ENCODE results near the gene AKAP6.
A peak's percentile ranks its signal among the peaks of the same experiment; 100 is the strongest.

Gene AKAP6

GRCh38 chr14:32330351-32331111 lies 1.4 kb downstream of the AKAP6 start:
- DNase-seq (ENCODE audit: low read depth in 2 of 3, low spot score in 1 of 3), result no peak

- no peak for DNase-seq (ENCODE audit: low read depth in 2 of 3, low spot score in 1 of 3)
Measured at GRCh38 chr14:32331206-32331605, 2.1 kb downstream of the AKAP6 start.

GRCh38 chr14:32332415-32333316 lies 3.6 kb downstream of the AKAP6 start:
- peak in 1 of 3 donors; percentile 1 for DNase-seq (ENCODE audit: low read depth in 2 of 3, low spot score in 1 of 3)

GRCh38 chr14:32336702-32337101 lies 7.6 kb downstream of the AKAP6 start:
- DNase-seq (ENCODE audit: low read depth in 2 of 3, low spot score in 1 of 3), result no peak

- no peak for DNase-seq (ENCODE audit: low read depth in 2 of 3, low spot score in 1 of 3)
Measured at GRCh38 chr14:32337759-32338158, 8.7 kb downstream of the AKAP6 start.

DNA sequence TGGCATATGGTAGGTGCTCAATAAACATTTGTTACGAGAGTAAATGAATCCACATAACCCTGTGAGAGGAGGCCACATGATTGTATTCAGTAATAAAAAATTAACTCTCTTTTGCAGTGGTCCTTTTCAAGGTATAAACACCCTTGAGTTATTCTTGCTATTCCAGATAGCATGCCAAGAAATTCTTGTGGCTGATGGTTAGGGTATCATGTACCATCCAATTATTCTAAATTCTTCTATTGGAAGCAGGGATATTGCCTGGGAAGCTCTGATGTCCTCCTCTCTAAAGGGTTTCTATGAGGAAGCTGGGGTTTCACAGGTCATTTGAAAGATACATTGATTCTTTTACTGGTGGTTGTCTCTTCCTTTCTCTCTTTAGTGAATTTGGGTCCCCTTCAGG lies 10.1 kb downstream of the AKAP6 start:
- no peak for DNase-seq (ENCODE audit: low read depth in 2 of 3, low spot score in 1 of 3)

- DNase-seq (ENCODE audit: low read depth in 2 of 3, low spot score in 1 of 3), result no peak
Measured at GRCh38 chr14:32341947-32342846, 13.1 kb downstream of the AKAP6 start.

- no peak for DNase-seq (ENCODE audit: low read depth in 2 of 3, low spot score in 1 of 3)
Measured at GRCh38 chr14:32342847-32343194, 13.7 kb downstream of the AKAP6 start.

- DNase-seq (ENCODE audit: low read depth in 2 of 3, low spot score in 1 of 3), result no peak
Measured at GRCh38 chr14:32343926-32344430, 14.9 kb downstream of the AKAP6 start.

- DNase-seq (ENCODE audit: low read depth in 2 of 3, low spot score in 1 of 3), result no peak
Measured at GRCh38 chr14:32345311-32345791, 16.3 kb downstream of the AKAP6 start.

DNA sequence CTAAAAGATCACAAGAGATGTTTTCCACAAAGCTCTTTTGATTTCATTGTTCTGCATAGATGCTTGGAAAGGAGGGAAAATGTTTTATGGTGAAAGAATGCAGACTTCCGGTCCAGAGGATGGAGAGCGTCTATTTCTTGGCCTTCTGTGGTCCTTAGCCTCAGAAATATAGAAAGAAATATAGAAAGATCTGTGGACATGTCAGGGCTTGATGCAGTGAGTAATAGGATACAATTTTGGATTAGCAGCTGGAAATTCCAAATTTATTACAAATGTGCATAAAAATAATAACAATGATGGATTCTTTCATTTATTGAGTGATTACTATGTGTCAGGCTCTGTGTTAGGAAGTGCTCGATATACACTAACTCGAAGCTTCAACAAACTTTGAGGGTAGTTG lies 20.2 kb downstream of the AKAP6 start:
- DNase-seq (ENCODE audit: low read depth in 2 of 3, low spot score in 1 of 3), result no peak

DNA sequence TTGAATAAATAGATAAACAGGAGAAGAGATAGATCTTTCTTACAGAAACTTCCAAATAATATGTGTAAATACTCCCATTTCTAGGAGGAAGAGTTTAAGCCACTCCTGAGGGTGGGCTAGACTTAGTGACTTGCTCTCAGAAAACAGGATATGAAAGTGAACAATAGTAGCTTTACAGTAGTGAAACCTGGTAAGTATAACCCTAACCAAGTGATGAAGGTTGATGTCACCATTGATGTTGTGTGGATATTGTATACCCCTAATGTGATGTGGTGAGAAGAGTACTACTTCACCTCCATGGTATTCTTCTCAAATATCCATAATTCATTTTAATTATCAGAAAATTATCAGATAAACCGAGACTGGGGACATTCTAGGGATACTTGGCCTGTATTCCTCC lies 20.9 kb downstream of the AKAP6 start:
- no peak for DNase-seq (ENCODE audit: low read depth in 2 of 3, low spot score in 1 of 3)

- no peak for DNase-seq (ENCODE audit: low read depth in 2 of 3, low spot score in 1 of 3)
Measured at GRCh38 chr14:32352631-32353030, 23.5 kb downstream of the AKAP6 start.

GRCh38 chr14:32354716-32355115 lies 25.6 kb downstream of the AKAP6 start:
- DNase-seq (ENCODE audit: low read depth in 2 of 3, low spot score in 1 of 3), result no peak

DNA sequence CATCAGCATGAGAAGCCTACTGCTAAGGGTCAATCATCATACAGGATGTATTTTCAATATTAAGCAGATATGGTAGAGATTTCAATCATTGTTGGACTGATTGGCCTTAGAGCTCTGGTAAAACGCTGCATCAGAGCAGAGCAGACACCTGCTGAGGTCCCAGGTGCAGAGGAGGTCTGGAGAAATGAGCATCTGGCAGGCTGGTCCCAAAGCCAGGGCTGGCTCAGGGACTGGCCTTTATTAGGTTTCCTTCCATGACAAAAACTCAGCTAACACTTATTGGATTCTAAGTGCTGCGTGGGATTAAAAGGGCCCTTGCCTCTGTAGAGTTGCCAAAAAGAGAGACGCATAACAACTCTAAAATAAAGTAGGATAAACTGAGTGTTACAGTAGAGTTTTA lies 29.7 kb downstream of the AKAP6 start:
- no peak for DNase-seq (ENCODE audit: low read depth in 2 of 3, low spot score in 1 of 3)

DNA sequence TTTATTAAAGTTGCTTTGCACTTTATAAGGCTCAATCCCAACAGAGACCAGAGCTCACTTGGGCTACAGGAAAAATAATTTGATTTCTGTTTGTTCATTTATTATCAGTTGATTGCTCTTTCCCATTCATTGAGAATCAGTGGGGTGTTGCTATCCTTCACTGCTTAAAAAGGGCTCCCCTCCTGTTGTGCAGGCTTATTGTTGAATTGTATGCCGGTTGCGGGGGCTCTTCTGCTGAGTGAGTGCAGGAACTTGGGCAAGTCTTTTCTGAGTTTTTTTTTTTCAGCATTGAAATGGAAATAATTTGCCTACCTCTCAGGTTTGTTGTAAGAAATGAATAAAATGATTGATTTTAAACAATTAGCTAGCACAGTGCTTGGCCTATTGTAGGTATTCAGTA lies 32.6 kb downstream of the AKAP6 start:
- no peak for DNase-seq (ENCODE audit: low read depth in 2 of 3, low spot score in 1 of 3)

DNA sequence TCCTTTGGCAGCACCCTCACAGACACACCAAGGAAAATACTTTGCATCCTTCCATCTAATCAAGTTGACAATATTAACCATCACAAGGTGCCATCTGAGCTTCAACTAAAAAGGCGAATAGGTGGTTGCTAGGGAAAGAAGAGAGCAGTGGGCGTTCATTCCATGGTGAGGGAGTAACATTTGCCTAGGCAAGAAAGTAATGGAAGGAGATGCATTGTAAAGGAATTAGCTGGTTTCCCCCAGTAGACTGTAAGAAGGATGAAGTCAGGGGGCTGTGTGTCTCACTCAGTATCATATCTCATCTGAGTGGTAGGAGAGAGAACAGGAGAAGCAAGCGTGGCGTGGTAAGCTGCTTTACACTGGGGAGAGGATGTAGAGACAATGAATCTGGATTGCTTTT lies 34.7 kb downstream of the AKAP6 start:
- DNase-seq (ENCODE audit: low read depth in 2 of 3, low spot score in 1 of 3), result no peak

DNA sequence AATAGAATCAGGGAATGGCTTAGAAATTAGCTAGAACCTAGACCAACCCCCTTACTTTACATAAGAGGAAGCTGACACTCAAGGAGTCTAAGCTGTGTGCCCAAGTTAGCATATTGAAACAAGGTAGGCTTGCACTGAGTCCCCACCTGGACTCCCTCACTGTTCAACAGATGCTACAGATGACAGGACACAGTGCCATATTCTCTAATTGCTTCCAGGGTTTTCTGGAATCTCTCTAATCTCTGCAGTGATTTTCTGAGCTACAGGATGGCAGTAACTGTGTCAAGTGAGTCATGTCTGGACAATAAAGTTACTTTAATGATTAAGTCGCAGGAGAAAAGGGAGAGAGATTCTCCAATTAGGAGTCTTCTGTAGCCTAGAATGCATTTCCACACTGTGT lies 35.8 kb downstream of the AKAP6 start:
- DNase-seq (ENCODE audit: low read depth in 2 of 3, low spot score in 1 of 3), result no peak

- no peak for DNase-seq (ENCODE audit: low read depth in 2 of 3, low spot score in 1 of 3)
Measured at GRCh38 chr14:32366256-32366879, 37.3 kb downstream of the AKAP6 start.

DNA sequence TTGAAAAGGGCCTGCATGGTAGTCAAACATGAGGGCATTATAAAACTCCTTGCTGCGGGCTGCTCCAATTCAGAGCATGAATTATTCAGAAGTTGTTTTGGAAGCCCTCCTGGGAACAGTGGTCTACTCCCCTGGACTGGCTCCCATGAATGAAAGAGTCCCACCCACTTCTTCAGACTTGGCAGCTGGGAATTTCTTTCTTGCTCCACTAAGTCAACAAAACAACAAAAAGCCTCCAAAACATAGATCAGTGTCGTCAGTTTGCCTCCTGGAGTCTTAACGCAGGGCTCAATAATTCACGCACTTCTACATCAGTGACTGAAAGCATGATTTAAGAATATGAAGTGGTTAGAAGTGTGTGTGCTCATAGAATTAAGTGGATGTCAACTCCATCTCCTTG lies 37.9 kb downstream of the AKAP6 start:
- DNase-seq (ENCODE audit: low read depth in 2 of 3, low spot score in 1 of 3), result no peak

GRCh38 chr14:32367516-32367915 lies 38.4 kb downstream of the AKAP6 start:
- no peak for DNase-seq (ENCODE audit: low read depth in 2 of 3, low spot score in 1 of 3)

All from stimulated activated CD4-positive, alpha-beta T cell treated with anti-CD3 and anti-CD28 coated beads, Interleukin-12 subunit alpha, Interleukin-12 subunit beta, amount 100 ng/mL, for 48 hours (primary cell).